Fibroblast of lung (primary cell): Measurements from ENCODE around the gene ELF3. TPM values are rescaled to one million over a fixed set of nuclear protein-coding genes. Genes with fewer than 3 reads are reported as not detected.
"Not testable (repeated sequence)": the region's sequence is repeated elsewhere in the genome, so short reads cannot be mapped to it uniquely, and the experiment has no call there.

ENCODE experiments used
- DNase-seq, 2 donors: peaks; one replicate each; pipeline versions ENCODE4 v3.0.0 to v3.0.0-alpha.2; 2010; ENCODE audit warnings: low read depth in 2 of 2
- H2AFZ ChIP-seq: 2 replicates; pipeline ENCODE4 v1.5.1; 2012; ENCODE audit warnings: low read length, control low read depth, inconsistent platforms
- H3K27ac ChIP-seq: 2 replicates; pipeline ENCODE4 v1.5.1; 2011; ENCODE audit warnings: low read length, control low read depth; ENCODE audit not compliant: insufficient read depth
- H3K27me3 ChIP-seq: 2 replicates; pipeline ENCODE4 v1.5.1; 2011; ENCODE audit warnings: mild to moderate bottlenecking, low read length; ENCODE audit not compliant: control insufficient read depth, insufficient read depth
- H3K36me3 ChIP-seq: 2 replicates; pipeline ENCODE4 v1.5.1; 2011; ENCODE audit warnings: low read length; ENCODE audit not compliant: control insufficient read depth, insufficient read depth
- H3K4me1 ChIP-seq: 2 replicates; pipeline ENCODE4 v1.5.1; 2011; ENCODE audit warnings: low read length; ENCODE audit not compliant: control insufficient read depth, insufficient read depth; ENCODE audit errors: extremely low read depth
- H3K4me2 ChIP-seq: 2 replicates; pipeline ENCODE4 v1.5.1; 2011; ENCODE audit warnings: low read length, control low read depth; ENCODE audit not compliant: insufficient read depth; ENCODE audit errors: extremely low read depth
- H3K4me3 ChIP-seq, 4 experiments: fragments of 200-600 bp in 1 of 4; sonication (generic) in 1 of 4; replicated peaks in 1 of 4; 2 replicates each; pipeline ENCODE4 v1.5.1; 2011 to 2016; ENCODE audit warnings: low read length in 4 of 4, low read depth in 3 of 4, mild to moderate bottlenecking in 3 of 4, control low read depth in 2 of 4, inconsistent platforms in 1 of 4, mixed read lengths in 1 of 4; ENCODE audit not compliant: insufficient read depth in 1 of 4; ENCODE audit errors: control extremely low read depth in 1 of 4
- H3K79me2 ChIP-seq: 2 replicates; pipeline ENCODE4 v1.5.1; 2012; ENCODE audit warnings: mild to moderate bottlenecking, low read length, inconsistent platforms; ENCODE audit not compliant: control insufficient read depth, insufficient read depth
- H3K9ac ChIP-seq: 2 replicates; pipeline ENCODE4 v1.5.1; 2011; ENCODE audit warnings: mild to moderate bottlenecking, low read length, control low read depth; ENCODE audit not compliant: insufficient read depth
- H3K9me3 ChIP-seq: 2 replicates; pipeline ENCODE4 v1.5.1; 2012; ENCODE audit warnings: low read depth, low read length; ENCODE audit not compliant: control insufficient read depth, insufficient read depth
- H4K20me1 ChIP-seq: 2 replicates; pipeline ENCODE4 v1.5.1; 2011; ENCODE audit warnings: low read length; ENCODE audit not compliant: control insufficient read depth, insufficient read depth; ENCODE audit errors: extremely low read depth
- CTCF ChIP-seq, 2 donors: IDR thresholded peaks in 1 of 2; conservative IDR thresholded peaks in 1 of 2; 1 replicate in 1 of 2; 2 replicates in 1 of 2; pipeline ENCODE4 v1.5.1; 2011 to 2012; ENCODE audit warnings: low read length in 2 of 2, control low read depth in 1 of 2, inconsistent platforms in 1 of 2, low read depth in 1 of 2, mild to moderate bottlenecking in 1 of 2
- EZH2 ChIP-seq: IDR thresholded peaks from 2 replicates; pipeline ENCODE4 v1.5.1; 2012; ENCODE audit warnings: low read length, control low read depth, mild to moderate bottlenecking; ENCODE audit errors: missing control alignments
- polyA plus RNA-seq, 2 donors: library from polyadenylated mRNA; depleted of rRNA in 1 of 2; stranded (reverse) in 1 of 2; unstranded in 1 of 2; fragments of >200 nt; gene quantifications; 2 replicates each; pipeline ENCODE4 v1.2.1, GENCODE V29; 2011 to 2012; ENCODE audit warnings: missing spikeins in 1 of 2
- total RNA-seq: library from RNA; depleted of rRNA; stranded (reverse); fragments of >200 nt; gene quantifications from 2 replicates; pipeline ENCODE4 v1.2.1, GENCODE V29; 2014

The ELF3 gene
- total and polyA plus RNA-seq, 2 donors (not counting 1 experiment from before 2014, with no cell fraction given), result 0.12 to 0.17 TPM

DNA sequence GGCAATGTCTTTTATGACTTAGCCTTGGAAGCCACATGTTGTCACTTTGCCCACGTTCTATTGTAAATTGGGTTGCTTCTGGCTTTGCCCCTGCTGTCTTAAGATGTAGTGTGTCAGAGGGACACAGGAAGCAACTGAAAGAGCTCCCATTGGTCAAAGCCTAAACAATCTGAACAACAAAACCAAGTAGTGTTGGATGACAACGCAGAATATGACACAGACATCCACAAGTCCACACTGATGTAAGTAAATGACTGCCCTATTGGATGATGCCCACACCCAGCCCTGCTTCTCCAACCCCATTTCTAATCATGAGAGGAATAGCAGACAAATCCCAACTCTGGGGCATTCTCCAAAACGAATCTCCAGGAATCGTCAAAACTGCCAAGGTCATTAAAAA, 50.7 kb downstream of the ELF3 start:
- no peak overlapping the region for H2AFZ ChIP-seq
- TF ChIP-seq CTCF (conservative IDR thresholded peaks at IDR 0.05 in 1 of 2, IDR thresholded peaks at IDR 0.05 in 1 of 2; ENCODE audit: low read depth in 1 of 2, low read length in 2 of 2) (no peak), EZH2 (no peak)
- H3K4me2 ChIP-seq, result no peak overlapping the region
- peaks cover 7% of the 10 kb centered on the region for H3K27me3 ChIP-seq
- no peak for DNase-seq
- H3K79me2 ChIP-seq, result no peaks in the 10 kb centered on the region
- no peak overlapping the region for H3K9ac ChIP-seq
- no peak overlapping the region for H3K4me3 ChIP-seq
- no peak overlapping the region for H3K27ac ChIP-seq
- H4K20me1 ChIP-seq, result no peaks in the 10 kb centered on the region
- no peaks in the 10 kb centered on the region for H3K36me3 ChIP-seq
- H3K9me3 ChIP-seq, result no peaks in the 10 kb centered on the region
- no peaks in the 10 kb centered on the region for H3K4me1 ChIP-seq

GRCh38 chr1:202061787-202062186, 51.4 kb downstream of the ELF3 start:
- H3K4me1 ChIP-seq, H3K9me3 ChIP-seq, H2AFZ ChIP-seq, DNase-seq, H3K4me3 ChIP-seq, H3K27ac ChIP-seq, H3K79me2 ChIP-seq, H3K36me3 ChIP-seq, H3K27me3 ChIP-seq, H3K4me2 ChIP-seq, H4K20me1 ChIP-seq, H3K9ac ChIP-seq: not testable (repeated sequence)

DNA sequence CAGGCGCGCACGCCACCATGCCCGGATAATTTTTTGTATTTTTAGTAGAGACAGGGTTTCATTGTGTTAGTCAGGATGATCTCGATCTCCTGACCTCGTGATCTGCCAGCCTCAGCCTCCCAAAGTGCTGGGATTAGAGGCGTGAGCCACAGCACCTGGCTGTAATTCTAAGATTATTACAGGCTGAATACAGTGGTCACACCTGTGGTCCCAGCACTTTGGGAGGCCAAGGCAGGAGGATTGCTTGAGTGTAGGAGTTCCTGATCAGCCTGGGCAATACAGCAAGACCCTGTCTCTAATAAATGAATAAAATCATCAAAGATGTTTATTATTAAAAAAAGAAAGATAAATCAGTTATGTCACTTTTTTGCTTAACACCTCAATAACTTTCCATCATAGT, 52.2 kb downstream of the ELF3 start:
- H3K4me1 ChIP-seq, H3K27ac ChIP-seq, H2AFZ ChIP-seq, H3K4me3 ChIP-seq, H3K9me3 ChIP-seq, H4K20me1 ChIP-seq, H3K79me2 ChIP-seq, DNase-seq, H3K36me3 ChIP-seq, H3K9ac ChIP-seq, H3K4me2 ChIP-seq, H3K27me3 ChIP-seq: not testable (repeated sequence)

DNA sequence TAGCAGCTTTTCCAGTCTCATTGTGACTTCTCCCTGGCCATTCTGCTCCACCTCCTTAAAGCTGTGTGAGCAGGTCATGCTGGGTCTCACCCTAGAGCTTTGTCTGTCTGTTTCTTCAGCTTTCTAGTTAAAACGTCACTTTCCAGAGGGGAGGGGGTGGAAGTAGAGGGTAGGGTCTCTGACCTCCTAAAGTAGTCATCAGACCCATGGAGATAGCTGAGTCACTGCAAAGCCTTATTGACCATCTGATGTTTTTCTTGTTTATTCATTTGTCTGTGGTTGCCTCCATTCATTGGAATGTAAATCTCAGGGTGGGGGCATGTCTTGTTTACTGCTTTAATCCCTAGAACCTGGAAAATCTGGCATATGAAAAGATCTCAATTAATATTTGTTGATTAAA, 52.7 kb downstream of the ELF3 start:
- no peak overlapping the region for H2AFZ ChIP-seq
- peak; percentile 19 for DNase-seq
- no peak overlapping the region for H3K4me2 ChIP-seq
- H3K4me1 ChIP-seq, result no peaks in the 10 kb centered on the region
- peaks cover 7% of the 10 kb centered on the region for H3K27me3 ChIP-seq
- TF ChIP-seq EZH2 (no peak), CTCF (conservative IDR thresholded peaks at IDR 0.05 in 1 of 2, IDR thresholded peaks at IDR 0.05 in 1 of 2; ENCODE audit: low read depth in 1 of 2, low read length in 2 of 2) (no peak)
- no peak overlapping the region for H3K4me3 ChIP-seq
- H4K20me1 ChIP-seq, result no peaks in the 10 kb centered on the region
- H3K27ac ChIP-seq, result no peak overlapping the region
- no peaks in the 10 kb centered on the region for H3K36me3 ChIP-seq
- no peak overlapping the region for H3K9ac ChIP-seq
- H3K9me3 ChIP-seq, result no peaks in the 10 kb centered on the region
- no peaks in the 10 kb centered on the region for H3K79me2 ChIP-seq

- not testable (repeated sequence) for H3K4me1 ChIP-seq, H3K27me3 ChIP-seq, H2AFZ ChIP-seq, H4K20me1 ChIP-seq, H3K4me3 ChIP-seq, H3K4me2 ChIP-seq, H3K9ac ChIP-seq, H3K9me3 ChIP-seq, H3K79me2 ChIP-seq, H3K27ac ChIP-seq, DNase-seq, H3K36me3 ChIP-seq
These were observed 54.5 kb downstream of the ELF3 start for GRCh38 chr1:202064889-202065312.
